WERI-Rb-1 (cell line): ENCODE results near the gene COL16A1.

Experiments
- DNase-seq: peaks from one replicate; pipeline ENCODE4 v3.0.0-alpha.2; 2020
- H3K27ac ChIP-seq: fragments of 250-450 bp; sonication (Bioruptor Pico); 2 replicates; pipeline ENCODE4 v1.5.1; 2020; ENCODE audit warnings: mild to moderate bottlenecking, moderate library complexity
- H3K27me3 ChIP-seq: fragments of 250-450 bp; sonication (Bioruptor Pico); 2 replicates; pipeline ENCODE4 v1.5.1; 2021; ENCODE audit warnings: mild to moderate bottlenecking, low read depth, moderate library complexity; ENCODE audit not compliant: insufficient read depth, severe bottlenecking
- H3K36me3 ChIP-seq: fragments of 250-450 bp; sonication (Bioruptor Pico); 2 replicates; pipeline ENCODE4 v1.5.1; 2020; ENCODE audit warnings: mild to moderate bottlenecking, moderate library complexity
- H3K4me3 ChIP-seq: 2 replicates; pipeline ENCODE4 v1.5.1; 2011; ENCODE audit warnings: low read depth, mild to moderate bottlenecking, control low read depth, low read length
- H3K9me3 ChIP-seq: fragments of 250-450 bp; sonication (Bioruptor Pico); 2 replicates; pipeline ENCODE4 v1.5.1; 2021; ENCODE audit warnings: mild to moderate bottlenecking, moderate library complexity; ENCODE audit not compliant: severe bottlenecking
- TF ChIP-seq, protein P1 (sequence below): IDR thresholded peaks from 2 replicates; pipeline ENCODE4 v1.5.1; 2011; ENCODE audit warnings: low read depth, mild to moderate bottlenecking, control low read depth, inconsistent platforms, low read length

The COL16A1 gene

DNA sequence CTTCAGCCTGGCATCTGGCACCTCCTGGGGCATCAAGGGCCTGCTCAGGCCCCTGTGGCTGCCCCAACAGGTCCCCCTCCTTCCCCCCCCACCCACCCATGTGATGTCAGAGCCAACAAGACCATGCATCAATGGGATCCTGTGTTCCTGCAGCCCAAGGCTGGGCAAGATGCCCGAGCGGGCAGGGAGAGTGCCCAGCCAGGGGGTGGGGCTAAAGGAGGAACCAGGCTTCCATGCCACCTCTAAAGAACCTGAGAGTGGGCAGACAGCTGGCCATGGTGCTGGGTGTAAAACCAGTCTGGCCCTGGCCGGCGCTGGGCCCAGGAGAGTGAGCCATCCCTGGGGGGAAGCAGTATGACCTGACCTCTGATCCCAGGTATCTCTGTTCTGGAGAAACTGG is 7.6 kb downstream of the COL16A1 start:
- H3K27me3 ChIP-seq = no peaks in the 10 kb centered on the region
- no peak overlapping the region for H3K4me3 ChIP-seq
- H3K27ac ChIP-seq = no peak overlapping the region
- TF ChIP-seq, protein P1, sequence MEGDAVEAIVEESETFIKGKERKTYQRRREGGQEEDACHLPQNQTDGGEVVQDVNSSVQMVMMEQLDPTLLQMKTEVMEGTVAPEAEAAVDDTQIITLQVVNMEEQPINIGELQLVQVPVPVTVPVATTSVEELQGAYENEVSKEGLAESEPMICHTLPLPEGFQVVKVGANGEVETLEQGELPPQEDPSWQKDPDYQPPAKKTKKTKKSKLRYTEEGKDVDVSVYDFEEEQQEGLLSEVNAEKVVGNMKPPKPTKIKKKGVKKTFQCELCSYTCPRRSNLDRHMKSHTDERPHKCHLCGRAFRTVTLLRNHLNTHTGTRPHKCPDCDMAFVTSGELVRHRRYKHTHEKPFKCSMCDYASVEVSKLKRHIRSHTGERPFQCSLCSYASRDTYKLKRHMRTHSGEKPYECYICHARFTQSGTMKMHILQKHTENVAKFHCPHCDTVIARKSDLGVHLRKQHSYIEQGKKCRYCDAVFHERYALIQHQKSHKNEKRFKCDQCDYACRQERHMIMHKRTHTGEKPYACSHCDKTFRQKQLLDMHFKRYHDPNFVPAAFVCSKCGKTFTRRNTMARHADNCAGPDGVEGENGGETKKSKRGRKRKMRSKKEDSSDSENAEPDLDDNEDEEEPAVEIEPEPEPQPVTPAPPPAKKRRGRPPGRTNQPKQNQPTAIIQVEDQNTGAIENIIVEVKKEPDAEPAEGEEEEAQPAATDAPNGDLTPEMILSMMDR = no peak
- DNase-seq = no peak
- H3K9me3 ChIP-seq = no peaks in the 10 kb centered on the region
- no peaks in the 10 kb centered on the region for H3K36me3 ChIP-seq

DNA sequence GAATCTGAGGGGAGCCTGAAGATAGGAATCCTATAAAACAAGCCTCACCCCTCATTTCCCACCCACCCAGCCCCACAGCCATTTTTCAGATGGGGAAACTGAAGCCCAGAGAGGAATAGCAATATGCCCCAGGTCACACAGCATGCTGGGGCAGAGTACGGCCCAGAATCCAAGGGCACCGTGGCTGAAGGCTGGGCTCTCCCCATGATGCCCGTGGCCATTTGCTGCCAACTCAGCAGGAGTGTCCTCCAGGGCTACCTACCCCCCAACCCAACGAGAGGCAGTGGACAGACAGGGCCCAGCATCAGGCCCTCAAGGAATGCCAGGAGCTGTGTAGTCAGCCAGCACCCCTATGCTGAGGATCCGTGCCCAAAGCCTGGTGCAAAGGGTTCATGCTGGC is 8.5 kb downstream of the COL16A1 start:
- no peaks in the 10 kb centered on the region for H3K9me3 ChIP-seq
- TF ChIP-seq, protein P1 = no peak
- no peaks in the 10 kb centered on the region for H3K36me3 ChIP-seq
- no peak overlapping the region for H3K27ac ChIP-seq
- H3K27me3 ChIP-seq = no peaks in the 10 kb centered on the region
- no peak overlapping the region for H3K4me3 ChIP-seq
- no peak for DNase-seq

DNA sequence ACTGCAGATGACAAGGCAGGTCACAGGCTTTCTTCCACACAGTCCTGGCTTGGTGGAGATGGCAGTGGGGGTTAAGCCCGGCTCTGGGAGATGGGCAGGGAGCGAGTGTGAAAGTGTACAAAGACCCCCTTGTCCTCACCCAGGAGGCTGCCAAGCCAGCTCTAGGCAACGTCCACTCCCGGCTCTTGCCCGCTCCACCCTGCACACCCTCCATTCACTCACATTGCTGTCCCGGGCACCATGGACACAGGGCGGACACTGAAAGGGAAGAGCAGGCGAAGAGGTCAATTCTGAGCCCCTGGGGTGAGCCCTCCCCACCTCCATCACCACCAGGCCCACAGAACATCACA is 8.9 kb downstream of the COL16A1 start:
- TF ChIP-seq, protein P1 = no peak
- H3K9me3 ChIP-seq = no peaks in the 10 kb centered on the region
- H3K27ac ChIP-seq = no peak overlapping the region
- no peaks in the 10 kb centered on the region for H3K27me3 ChIP-seq
- H3K36me3 ChIP-seq = no peaks in the 10 kb centered on the region
- DNase-seq = no peak
- no peak overlapping the region for H3K4me3 ChIP-seq

DNA sequence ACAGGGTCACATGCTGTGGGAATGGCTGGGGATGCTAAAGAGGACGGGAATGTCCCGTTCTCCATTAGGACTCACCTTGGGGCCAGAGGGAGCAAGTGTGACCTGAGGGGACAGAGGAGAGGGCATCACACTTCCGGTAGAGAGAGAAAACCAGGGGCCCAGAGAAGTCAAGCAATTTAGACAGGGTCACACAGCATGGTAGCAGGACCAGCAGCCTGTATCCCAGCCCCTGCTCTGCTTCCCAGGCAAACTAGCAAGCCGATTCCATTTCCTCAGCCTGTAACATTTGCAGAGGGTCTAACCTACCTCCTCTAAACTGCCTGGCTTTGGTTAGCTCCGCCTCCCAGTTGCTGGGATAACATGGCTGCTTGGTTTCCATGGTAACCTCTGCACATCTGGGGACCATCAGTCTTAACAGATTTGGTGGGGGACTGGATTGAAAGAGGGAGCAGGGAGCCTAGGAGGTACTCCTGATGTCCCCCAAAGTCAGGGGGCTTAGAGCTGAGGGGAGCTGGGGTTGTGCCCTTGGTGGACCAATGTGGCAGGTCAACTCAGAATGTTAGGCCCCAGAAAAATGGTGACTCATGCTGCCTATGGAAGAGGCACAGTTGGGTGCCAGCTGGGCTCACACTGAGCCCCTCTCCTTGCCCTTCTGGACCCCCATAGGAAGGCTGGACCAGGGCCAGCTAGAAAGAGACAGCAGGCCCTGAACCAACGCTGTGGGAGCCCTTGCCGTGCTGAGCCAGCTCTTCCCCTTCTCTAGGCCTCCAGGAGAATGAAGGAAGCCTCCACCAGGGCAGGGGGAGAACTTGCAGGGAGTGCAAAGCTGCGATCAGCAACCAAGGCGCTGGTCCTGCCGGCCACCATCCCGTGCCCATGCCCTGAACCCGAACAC is 9.5 kb downstream of the COL16A1 start:
- TF ChIP-seq, protein P1 = no peak
- no peak for DNase-seq
- Histone ChIP-seq H3K27ac (no peak overlapping the region), H3K27me3 (no peaks in the 10 kb centered on the region), H3K4me3 (no peak overlapping the region), H3K9me3 (no peaks in the 10 kb centered on the region), H3K36me3 (no peaks in the 10 kb centered on the region)

DNA sequence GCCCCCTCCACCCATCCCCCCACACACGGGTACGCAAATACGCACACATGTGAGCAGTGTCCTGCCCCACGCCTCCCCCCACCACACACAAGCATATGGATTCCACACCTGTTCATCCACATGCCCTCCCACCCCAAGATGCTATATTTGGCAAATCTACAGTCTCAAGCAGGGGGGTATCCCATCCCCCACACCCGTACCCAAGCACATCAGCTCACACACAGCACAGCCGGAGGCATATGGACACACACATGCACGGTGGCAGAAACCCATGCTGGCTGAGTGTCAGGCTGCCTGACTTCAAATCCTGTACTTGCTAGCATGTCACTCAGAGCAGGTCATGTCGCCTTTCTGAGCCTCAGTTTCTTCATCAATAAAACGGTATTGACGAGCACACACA is 10.6 kb downstream of the COL16A1 start:
- H3K36me3 ChIP-seq = no peaks in the 10 kb centered on the region
- H3K4me3 ChIP-seq = no peak overlapping the region
- DNase-seq = no peak
- H3K9me3 ChIP-seq = no peaks in the 10 kb centered on the region
- H3K27me3 ChIP-seq = no peaks in the 10 kb centered on the region
- no peak overlapping the region for H3K27ac ChIP-seq
- TF ChIP-seq, protein P1 = no peak

DNA sequence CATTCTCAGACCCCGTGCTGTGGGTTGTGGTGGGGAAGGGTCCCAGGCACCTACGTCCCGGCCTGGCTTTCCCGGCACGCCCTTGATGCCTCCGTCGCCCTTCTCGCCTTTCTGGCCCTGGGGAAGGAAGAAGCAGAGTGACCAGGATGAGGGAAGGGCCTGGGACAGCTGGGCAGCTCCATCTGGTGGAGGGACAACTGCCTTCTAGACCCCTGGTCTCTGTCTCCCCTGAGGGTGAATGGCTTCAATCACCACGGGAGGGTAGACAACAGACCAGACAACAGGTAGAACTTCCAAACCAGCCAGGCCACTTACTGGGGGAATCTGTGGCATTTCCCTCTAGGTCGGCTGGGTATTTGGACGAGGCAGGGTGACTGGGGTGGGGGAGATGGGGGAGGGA is 11.9 kb downstream of the COL16A1 start:
- no peak overlapping the region for H3K4me3 ChIP-seq
- TF ChIP-seq, protein P1 = peak; percentile 76
- DNase-seq = peak; percentile 65
- no peaks in the 10 kb centered on the region for H3K36me3 ChIP-seq
- no peak overlapping the region for H3K27ac ChIP-seq
- H3K9me3 ChIP-seq = no peaks in the 10 kb centered on the region
- no peaks in the 10 kb centered on the region for H3K27me3 ChIP-seq
